Heart left ventricle (tissue), 16 donors: ENCODE results near the gene NACC2. TPM values are rescaled to one million over a fixed set of nuclear protein-coding genes. Genes with fewer than 3 reads are reported as not detected.
"Not testable (repeated sequence)": the region's sequence is repeated elsewhere in the genome, so short reads cannot be mapped to it uniquely, and the experiment has no call there.

ENCODE experiments used
- ATAC-seq, 4 donors: fragments of 200-7000 bp; cut with Tn5 transposase; one replicate each; pipeline ENCODE4 v1.9.1; 2020 to 2022; ENCODE audit warnings: moderate library complexity in 4 of 4, mild to moderate bottlenecking in 3 of 4, moderate number of reproducible peaks in 1 of 4
- DNase-seq, 5 donors: peaks; one replicate each; pipeline ENCODE4 v3.0.0-alpha.2; 2020
- H3K27ac ChIP-seq, 12 donors: fragments of 200-600 bp; sonication (generic) in 4 of 12; one replicate each; pipeline versions ENCODE4 v1.5.0 to v1.8.0; 2016 to 2022; ENCODE audit warnings: mild to moderate bottlenecking in 2 of 12
- H3K27me3 ChIP-seq, 9 donors: fragments of 200-600 bp; sonication (generic) in 2 of 9; one replicate each; pipeline versions ENCODE4 v1.5.1 to v1.8.0; 2016 to 2022; ENCODE audit warnings: mild to moderate bottlenecking in 3 of 9
- H3K36me3 ChIP-seq, 9 donors: fragments of 200-600 bp; sonication (generic) in 2 of 9; one replicate each; pipeline versions ENCODE4 v1.5.0 to v1.8.0; 2018 to 2022; ENCODE audit warnings: mild to moderate bottlenecking in 2 of 9
- H3K4me1 ChIP-seq, 12 donors: fragments of 200-600 bp; sonication (generic) in 4 of 12; one replicate each; pipeline versions ENCODE4 v1.5.0 to v1.8.0; 2016 to 2022; ENCODE audit warnings: mild to moderate bottlenecking in 3 of 12
- H3K4me3 ChIP-seq, 12 donors: fragments of 200-600 bp; sonication (generic) in 4 of 12; one replicate each; pipeline versions ENCODE4 v1.5.0 to v1.8.0; 2017 to 2022; ENCODE audit warnings: mild to moderate bottlenecking in 9 of 12, moderate library complexity in 4 of 12
- H3K9me3 ChIP-seq, 12 donors: fragments of 200-600 bp; sonication (generic) in 4 of 12; one replicate each; pipeline versions ENCODE4 v1.5.0 to v1.8.0; 2016 to 2022; ENCODE audit warnings: mild to moderate bottlenecking in 1 of 12
- POLR2A ChIP-seq, 2 donors: fragments of 450-650 bp; IDR thresholded peaks; one replicate each; pipeline ENCODE4 v1.6.1; 2017; ENCODE audit warnings: antibody characterized with exemption in 2 of 2, mild to moderate bottlenecking in 2 of 2, moderate library complexity in 2 of 2
- WGBS, 4 donors: extraction: QIAGEN DNeasy Blood & Tissue Kit in 2 of 4; methylation state at CpG; one replicate each; pipeline versions ENCODE4 v1.1.5 to v1.1.7; 2013 to 2018; 5-methylcytosine and 5-hydroxymethylcytosine counted together
- intact Hi-C, 10 donors: fragments of 100-400 bp; cut with DNase I; formaldehyde crosslinking; loops; one replicate each; pipeline versions ENCODE4 v1.11.1 to v1.14.2; 2022
- polyA plus RNA-seq, 2 donors: library from polyadenylated mRNA; stranded (reverse); fragments of 200-250 nt; gene quantifications; one replicate each; pipeline ENCODE4 v1.2.3, GENCODE V29; 2013
- total RNA-seq, 9 donors: library from RNA; depleted of rRNA in 2 of 9; stranded (reverse); fragments of >200 nt in 2 of 9; fragmentation: NEBNext Ultra II Directional in 3 of 9; extraction: Animal tissue kit (Norgen Biotek cat#: 25700) in 3 of 9; gene quantifications; one replicate each; pipeline versions ENCODE4 v1.1.0 to v1.2.4, GENCODE V29; 2016 to 2023
- TF ChIP-seq, protein P1 (sequence below), 12 donors: fragments of 200-600 bp; sonication (generic) in 4 of 12; IDR thresholded peaks; one replicate each; pipeline versions ENCODE4 v1.5.0 to v1.8.0; 2018 to 2022; ENCODE audit warnings: antibody characterized with exemption in 12 of 12, mild to moderate bottlenecking in 5 of 12
- donor health status: ischemic (EF 13 %, LVEDD 7.1; RV severe dilation, severe dysfunction).
- donor health status: healthy with polysubstance abuse.
- donor health status: DM: no; HTN: yes; CAD: no.
- donor health status: DM: no; HTN: no; CAD: no.
- donor health status: ischemic (EF 25% LVEDD 6.9; RV normal size, moderate dysfunction).
- donor health status: ischemic (EF 25% LVEDD 5.7; RV mildly dilated, moderate dysfunction).
- donor health status: healthy.
- donor health status: DM: yes; HTN: yes; CAD: no.
- donor health status: ischemic (EF 35%, LVEDD 5.7; RV mildly dilated, moderate dysfunction).
- donor health status: nonischemic (EF 11% LVEDD 7.7; RV severe dilation, severe dysfunction).
- donor health status: DM: yes; HTN: yes; CAD: no.
- donor health status: PGD.
- donor health status: ischemic (EF 29% LVEDD 5.4; RV normal size, mild dysfunction).
- donor health status: nonischemic (EF 23%, LVEDD 6.1; RV moderate dilation, normal function).

Gene NACC2
- total and polyA plus RNA-seq, 11 donors: 17.9 to 66.5 (median 47.4) TPM

DNA sequence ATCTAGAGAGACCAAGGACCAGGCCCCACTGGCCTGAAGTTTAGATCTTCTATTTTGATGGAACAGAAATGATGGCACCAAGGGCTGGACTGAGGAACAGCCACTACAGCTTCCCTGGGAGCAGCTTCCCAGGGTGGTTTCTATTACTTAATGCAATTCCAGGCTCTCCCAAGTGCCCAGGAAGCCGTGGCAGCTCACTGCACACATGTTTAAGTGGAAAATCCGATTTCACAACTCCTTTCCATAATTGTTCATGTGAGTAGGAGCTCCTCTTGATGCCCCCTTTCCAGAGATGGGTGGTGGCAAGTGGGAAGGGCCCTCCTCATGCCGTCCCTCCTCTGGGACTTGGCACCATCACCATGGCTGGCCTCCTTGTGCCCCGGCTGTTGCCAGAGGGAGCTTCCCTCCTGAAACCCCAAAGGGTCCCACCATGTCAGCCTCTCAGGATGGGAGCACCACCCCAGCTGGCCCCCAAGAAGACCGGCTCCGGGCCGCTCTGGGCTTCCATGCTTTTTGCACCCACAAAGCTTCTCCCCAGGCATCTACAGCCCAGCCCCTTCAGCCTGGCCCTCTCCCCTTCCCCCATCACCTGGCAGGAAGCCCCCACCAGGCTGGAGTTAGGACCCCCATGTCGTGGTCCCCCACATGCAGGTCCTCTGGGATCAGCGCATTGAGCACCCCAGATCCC lies 124.8 kb downstream of the NACC2 start:
- Histone ChIP-seq H3K9me3 (no peaks in the 10 kb centered on the region), H3K4me1 (peaks cover 0 to 37% (median 13%) of the 10 kb centered on the region in 12 donors), H3K36me3 (no peaks in the 10 kb centered on the region), H3K27me3 (peaks cover 0 to 3% (median 0%) of the 10 kb centered on the region in 9 donors), H3K27ac (no peak overlapping the region), H3K4me3 (no peak overlapping the region)
- no peak for ATAC-seq
- no peak for DNase-seq
- 81 to 90% (median 86%) methylated on average over 9 of the region's 9 CpGs for WGBS, 4 donors
- intact Hi-C loops: loop anchor here in 1 of 10 donors (2.0 kb wide), 1 partner anchor 157 kb away; no protein-coding TSS in a partner anchor
- TF ChIP-seq, protein P1, sequence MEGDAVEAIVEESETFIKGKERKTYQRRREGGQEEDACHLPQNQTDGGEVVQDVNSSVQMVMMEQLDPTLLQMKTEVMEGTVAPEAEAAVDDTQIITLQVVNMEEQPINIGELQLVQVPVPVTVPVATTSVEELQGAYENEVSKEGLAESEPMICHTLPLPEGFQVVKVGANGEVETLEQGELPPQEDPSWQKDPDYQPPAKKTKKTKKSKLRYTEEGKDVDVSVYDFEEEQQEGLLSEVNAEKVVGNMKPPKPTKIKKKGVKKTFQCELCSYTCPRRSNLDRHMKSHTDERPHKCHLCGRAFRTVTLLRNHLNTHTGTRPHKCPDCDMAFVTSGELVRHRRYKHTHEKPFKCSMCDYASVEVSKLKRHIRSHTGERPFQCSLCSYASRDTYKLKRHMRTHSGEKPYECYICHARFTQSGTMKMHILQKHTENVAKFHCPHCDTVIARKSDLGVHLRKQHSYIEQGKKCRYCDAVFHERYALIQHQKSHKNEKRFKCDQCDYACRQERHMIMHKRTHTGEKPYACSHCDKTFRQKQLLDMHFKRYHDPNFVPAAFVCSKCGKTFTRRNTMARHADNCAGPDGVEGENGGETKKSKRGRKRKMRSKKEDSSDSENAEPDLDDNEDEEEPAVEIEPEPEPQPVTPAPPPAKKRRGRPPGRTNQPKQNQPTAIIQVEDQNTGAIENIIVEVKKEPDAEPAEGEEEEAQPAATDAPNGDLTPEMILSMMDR (IDR thresholded peaks at IDR 0.05): no peak
- no peak for TF ChIP-seq POLR2A (IDR thresholded peaks at IDR 0.05)

DNA sequence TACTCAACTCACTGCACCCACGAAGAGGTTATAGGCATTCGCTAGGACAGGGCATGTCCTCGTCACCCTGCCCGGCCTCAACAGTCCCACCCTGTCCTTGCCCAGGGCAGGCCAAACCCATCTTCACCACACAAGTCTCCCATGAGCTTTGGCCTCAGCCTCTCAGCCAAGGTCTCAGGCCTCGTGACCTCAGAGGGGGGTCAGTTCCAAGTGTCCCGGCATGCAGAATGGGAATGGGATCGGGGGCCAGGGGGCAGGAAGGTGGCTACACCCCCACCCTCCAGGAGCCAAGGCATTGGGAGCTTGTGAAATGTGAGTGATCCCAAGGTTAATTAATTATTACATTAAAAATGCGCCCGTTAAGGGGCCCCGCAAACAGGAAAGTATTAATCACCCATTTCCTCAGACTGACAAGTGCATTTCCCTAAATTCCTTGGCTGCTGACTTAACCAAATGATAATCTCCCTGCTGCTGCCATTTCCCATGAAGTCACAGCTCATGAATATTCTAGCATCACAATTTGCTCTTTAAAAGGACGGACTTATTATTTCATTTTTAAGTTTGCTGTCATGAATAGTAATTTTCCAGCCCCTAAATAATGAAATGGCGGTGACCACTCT lies 125.9 kb downstream of the NACC2 start:
- ATAC-seq (no peak), DNase-seq (no peak)
- Histone ChIP-seq H3K27ac (peak overlapping the region in 1 of 12 donors; percentile 19), H3K4me3 (no peak overlapping the region), H3K9me3 (no peaks in the 10 kb centered on the region), H3K27me3 (peaks cover 0 to 3% (median 0%) of the 10 kb centered on the region in 9 donors), H3K36me3 (no peaks in the 10 kb centered on the region), H3K4me1 (peaks cover 0 to 37% (median 13%) of the 10 kb centered on the region in 12 donors)
- no peak for TF ChIP-seq POLR2A (IDR thresholded peaks at IDR 0.05)
- TF ChIP-seq, protein P1 (IDR thresholded peaks at IDR 0.05): no peak
- 60 to 66% (median 62%) methylated on average over 12 of the region's 12 CpGs for WGBS, 4 donors
- intact Hi-C loops: loop anchor here in 4 of 10 donors (2.0 to 10.0 kb wide), 5 partner anchors 104 to 316 kb away; partner anchors contain the start of gene QSOX2 (in 1 of the 4)

DNA sequence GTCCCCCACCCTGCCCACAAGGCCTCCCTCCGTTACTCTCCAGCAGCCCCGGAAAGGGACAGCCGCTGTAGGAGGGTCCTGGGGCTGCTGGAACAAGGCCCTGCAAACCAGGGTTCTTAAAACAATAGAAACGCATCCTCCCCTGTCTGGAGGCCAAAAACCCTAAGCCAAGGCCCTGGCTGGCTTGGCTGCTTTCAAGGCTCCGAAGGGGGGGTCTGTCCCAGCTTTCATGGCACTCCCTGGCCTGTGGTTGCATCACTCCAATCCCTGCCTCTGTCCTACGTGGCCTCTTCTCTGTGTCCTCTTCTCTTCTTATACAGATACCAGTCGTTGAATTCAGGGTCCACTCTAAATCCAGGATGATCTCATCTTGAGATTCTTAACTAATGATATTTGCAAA lies 126.5 kb downstream of the NACC2 start:
- Histone ChIP-seq H3K27ac (peak overlapping the region in 1 of 12 donors; percentile 19), H3K9me3 (no peaks in the 10 kb centered on the region), H3K4me3 (no peak overlapping the region), H3K27me3 (no peaks in the 10 kb centered on the region), H3K4me1 (peaks cover 0 to 34% (median 13%) of the 10 kb centered on the region in 12 donors), H3K36me3 (no peaks in the 10 kb centered on the region)
- 36 to 68% (median 51%) methylated on average over 6 to 7 of the region's 7 CpGs for WGBS, 4 donors
- TF ChIP-seq, protein P1 (IDR thresholded peaks at IDR 0.05): no peak
- no peak for TF ChIP-seq POLR2A (IDR thresholded peaks at IDR 0.05)
- no peak for DNase-seq
- intact Hi-C loops: loop anchor here in 4 of 10 donors (1.0 to 10.0 kb wide), 6 partner anchors 104 to 316 kb away; partner anchors contain the start of gene QSOX2 (in 1 of the 4)
- peak in 1 of 4 donors; percentile 19 for ATAC-seq

DNA sequence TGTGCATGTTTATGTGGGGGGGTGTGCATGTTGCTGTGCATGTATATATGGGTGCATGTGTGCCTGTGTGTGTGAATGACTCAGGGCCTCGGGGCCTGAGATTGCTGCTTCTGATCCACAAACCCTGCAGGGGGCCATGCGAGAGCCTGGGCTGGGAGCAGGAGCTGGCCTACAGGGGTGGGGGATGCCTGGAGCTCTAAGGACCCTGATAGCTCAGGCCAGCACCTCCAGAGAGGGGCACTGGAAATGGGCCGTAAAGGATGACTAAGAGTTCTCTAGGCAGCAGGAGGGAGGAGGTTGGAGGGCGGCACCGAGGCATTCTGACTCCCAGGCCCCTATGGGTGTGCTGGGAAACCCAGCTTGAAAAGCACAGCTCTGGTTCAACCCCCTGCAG lies 127.0 kb downstream of the NACC2 start:
- H3K4me3 ChIP-seq: no peak overlapping the region
- H3K36me3 ChIP-seq: no peaks in the 10 kb centered on the region
- peaks cover 0 to 29% (median 12%) of the 10 kb centered on the region in 12 donors for H3K4me1 ChIP-seq
- TF ChIP-seq, protein P1 (IDR thresholded peaks at IDR 0.05): no peak
- TF ChIP-seq POLR2A (IDR thresholded peaks at IDR 0.05): no peak
- WGBS, 4 donors: 31 to 49% (median 44%) methylated on average over 4 to 5 of the region's 5 CpGs
- intact Hi-C loops: loop anchor here in 4 of 10 donors (1.0 to 10.0 kb wide), 6 partner anchors 103 to 317 kb away; partner anchors contain the start of gene QSOX2 (in 1 of the 4)
- H3K9me3 ChIP-seq: no peaks in the 10 kb centered on the region
- no peaks in the 10 kb centered on the region for H3K27me3 ChIP-seq
- no peak for DNase-seq
- no peak for ATAC-seq
- H3K27ac ChIP-seq: no peak overlapping the region

DNA sequence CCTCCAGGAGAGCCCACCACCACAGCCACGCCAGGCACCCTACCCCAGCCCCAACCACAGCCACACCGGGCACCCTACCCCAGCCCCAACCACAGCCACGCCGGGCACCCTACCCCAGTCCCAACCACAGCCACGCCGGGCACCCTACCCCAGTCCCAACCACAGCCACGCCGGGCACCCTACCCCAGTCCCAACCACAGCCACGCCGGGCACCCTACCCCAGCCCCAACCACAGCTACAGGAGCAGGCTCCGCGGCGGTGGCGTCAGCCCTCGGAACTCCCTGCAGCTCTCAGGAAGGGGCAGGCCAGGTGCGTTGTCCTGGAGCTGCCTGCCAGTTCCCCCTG lies 128.2 kb downstream of the NACC2 start:
- H3K27me3 ChIP-seq, H3K36me3 ChIP-seq, H3K27ac ChIP-seq, H3K9me3 ChIP-seq, H3K4me3 ChIP-seq, ATAC-seq, DNase-seq: not testable (repeated sequence)
- intact Hi-C loops: loop anchor here in 7 of 10 donors (1.0 to 10.0 kb wide), 6 partner anchors 102 to 318 kb away; partner anchors contain the start of gene QSOX2 (in 1 of the 7)
- peaks cover 0 to 30% (median 12%) of the 10 kb centered on the region in 12 donors for H3K4me1 ChIP-seq
- 78 to 88% (median 83%) methylated on average over 10 to 16 of the region's 16 CpGs for WGBS, 4 donors
